DMS53 (cell line): ENCODE results near the gene TNFSF4.
A peak's percentile ranks its signal among the peaks of the same experiment; 100 is the strongest.
"Not testable (repeated sequence)": the region's sequence is repeated elsewhere in the genome, so short reads cannot be mapped to it uniquely, and the experiment has no call there.

Source experiments
- DNase-seq: peaks from one replicate; lab custom pipeline; 2025; lab: John Stamatoyannopoulos, UW

TNFSF4 gene, protein sequence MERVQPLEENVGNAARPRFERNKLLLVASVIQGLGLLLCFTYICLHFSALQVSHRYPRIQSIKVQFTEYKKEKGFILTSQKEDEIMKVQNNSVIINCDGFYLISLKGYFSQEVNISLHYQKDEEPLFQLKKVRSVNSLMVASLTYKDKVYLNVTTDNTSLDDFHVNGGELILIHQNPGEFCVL

DNA sequence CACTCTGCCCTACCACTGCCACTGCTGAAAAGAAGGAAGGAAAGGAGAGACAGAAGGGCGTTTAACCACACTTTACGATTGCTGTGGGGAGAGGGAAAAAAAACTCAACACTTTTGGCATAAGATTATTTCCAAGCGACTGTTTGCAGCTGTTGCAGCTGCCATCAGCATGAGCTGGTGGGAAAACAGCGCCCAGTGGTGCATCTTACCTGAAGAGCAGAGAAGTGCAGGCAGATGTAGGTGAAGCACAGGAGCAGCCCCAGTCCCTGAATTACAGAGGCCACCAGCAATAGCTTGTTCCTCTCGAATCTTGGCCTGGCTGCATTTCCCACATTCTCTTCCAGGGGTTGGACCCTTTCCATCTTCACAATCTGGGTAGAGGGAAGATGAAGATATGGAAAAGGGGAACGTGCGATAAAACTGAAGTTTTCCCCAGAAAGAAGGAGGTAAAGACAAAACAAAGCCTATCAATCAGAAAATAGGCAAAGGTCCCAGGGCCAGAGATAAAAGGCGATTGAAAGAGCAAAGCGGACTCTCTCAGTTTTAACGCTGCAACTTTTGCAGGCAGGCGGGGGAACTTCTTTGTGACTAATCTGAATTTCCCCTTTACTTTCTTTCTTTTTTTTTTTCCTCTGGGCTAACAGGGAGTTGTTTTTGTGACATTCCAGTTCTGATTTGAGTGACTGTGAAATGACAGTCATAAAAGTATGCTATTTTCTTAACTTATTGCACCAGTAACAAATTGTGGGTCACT lies at the start of gene TNFSF4:
Gene TNFSF4 (minus strand): TSS at position 516 of the 753 bp plus-strand sequence. CDS start 155 bp downstream, at position 361.
- DNase-seq, result no peak

GRCh38 chr1:173255214-173255813 lies 48.2 kb upstream of the TNFSF4 start:
- peak; percentile 61 for DNase-seq

GRCh38 chr1:173253046-173253445 lies 45.9 kb upstream of the TNFSF4 start:
- DNase-seq, result no peak

GRCh38 chr1:173249349-173249748 lies 42.2 kb upstream of the TNFSF4 start:
- no peak for DNase-seq

- DNase-seq, result no peak
Observed at GRCh38 chr1:173248247-173248940, 41.3 kb upstream of the TNFSF4 start.

DNA sequence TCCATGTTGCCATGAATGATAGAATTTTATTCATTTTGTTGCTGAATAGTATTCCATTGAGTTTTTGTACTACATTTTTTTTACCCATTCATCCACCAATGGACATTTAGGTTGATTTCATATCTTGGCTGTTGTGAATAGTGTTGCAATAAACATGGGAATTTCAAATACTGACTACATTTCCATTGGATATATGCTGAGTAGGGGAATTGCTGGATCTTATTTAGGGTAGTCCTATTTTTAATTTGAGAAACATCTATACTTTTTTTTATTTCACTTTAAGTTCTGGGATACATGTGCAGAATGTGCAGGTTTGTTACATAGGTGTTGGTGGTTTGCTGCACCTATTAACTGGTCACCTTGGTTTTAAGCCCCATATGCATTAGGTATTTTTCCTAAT lies 38.8 kb upstream of the TNFSF4 start:
- DNase-seq, result no peak

- no peak for DNase-seq
Observed at GRCh38 chr1:173243300-173243699, 36.2 kb upstream of the TNFSF4 start.

GRCh38 chr1:173241528-173242347 lies 34.6 kb upstream of the TNFSF4 start:
- DNase-seq, result no peak

DNA sequence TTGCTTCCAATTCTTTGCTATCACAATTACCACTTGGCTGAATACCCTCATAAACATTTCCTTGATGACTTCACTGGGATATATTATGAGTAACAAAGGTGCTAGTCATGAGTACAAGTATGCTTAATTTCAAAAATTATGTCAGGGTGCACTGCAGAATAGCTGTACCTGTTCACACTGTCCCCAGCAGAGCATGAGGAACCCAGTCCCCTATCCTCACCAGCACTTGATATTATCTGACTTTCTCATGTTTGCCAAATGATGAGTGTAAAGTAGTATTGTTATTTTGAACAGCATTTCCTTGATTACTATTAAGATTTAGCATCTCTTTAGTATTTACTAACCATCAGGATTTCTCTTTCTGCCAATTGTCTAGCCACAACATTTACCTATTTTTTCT lies 33.5 kb upstream of the TNFSF4 start:
- no peak for DNase-seq

GRCh38 chr1:173239058-173239457 lies 31.9 kb upstream of the TNFSF4 start:
- no peak for DNase-seq

DNA sequence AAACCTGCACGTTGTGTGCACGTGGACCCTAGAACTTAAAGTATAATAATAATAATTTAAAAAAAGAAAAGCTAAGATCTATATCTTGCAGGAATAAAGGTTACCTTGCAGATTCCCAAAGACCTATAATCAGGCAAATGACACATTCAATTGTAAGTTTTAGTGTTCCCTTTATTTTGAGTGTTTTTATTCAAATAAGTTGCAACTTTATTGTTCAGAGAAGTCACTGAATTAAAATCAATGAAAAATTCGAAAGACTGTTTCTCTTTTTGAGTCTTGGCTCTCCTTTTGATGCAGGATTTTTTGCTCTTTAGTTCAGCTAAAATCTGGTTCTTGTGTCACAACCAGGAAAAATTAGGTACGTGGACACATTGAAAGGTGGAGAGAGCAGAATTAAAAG lies 27.8 kb upstream of the TNFSF4 start:
- no peak for DNase-seq

- not testable (repeated sequence) for DNase-seq
Observed at GRCh38 chr1:173234434-173234833, 27.3 kb upstream of the TNFSF4 start.

DNA sequence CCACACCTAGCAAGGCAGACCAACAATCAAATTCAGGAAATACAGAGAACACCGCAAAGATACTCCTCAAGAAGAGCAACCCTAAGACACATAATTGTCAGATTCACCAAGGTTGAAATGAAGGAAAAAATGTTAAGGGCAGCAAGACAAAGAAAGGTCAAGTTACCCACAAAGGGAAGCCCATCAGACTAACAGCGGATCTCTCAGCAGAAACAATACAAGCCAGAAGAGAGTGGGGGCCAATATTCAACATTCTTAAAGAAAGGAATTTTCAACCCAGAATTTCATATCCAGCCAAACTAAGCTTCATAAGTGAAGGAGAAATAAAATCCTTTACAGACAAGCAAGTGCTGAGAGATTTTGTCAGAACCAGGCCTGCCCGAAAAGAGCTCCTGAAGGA lies 21.9 kb upstream of the TNFSF4 start:
- DNase-seq, result not testable (repeated sequence)

DNA sequence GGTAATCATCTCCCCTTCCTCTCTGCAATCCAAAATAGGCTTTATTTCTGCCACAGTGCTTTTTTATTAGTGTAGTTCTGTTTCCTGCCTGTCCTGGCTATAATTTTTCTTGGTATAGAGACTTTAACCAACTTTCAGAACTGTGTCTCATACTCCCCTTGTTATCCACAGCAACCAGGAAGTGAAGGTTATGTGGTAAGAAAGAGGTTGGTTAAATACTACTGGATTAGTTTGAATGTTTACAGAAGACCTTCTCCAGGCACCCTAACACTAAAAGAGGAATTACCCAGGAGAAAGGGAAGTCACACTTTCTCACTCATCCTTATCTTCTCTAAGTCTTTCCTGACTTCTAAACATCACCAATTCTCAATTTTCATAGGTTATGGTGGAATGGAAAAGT lies 17.8 kb upstream of the TNFSF4 start:
- DNase-seq, result no peak

DNA sequence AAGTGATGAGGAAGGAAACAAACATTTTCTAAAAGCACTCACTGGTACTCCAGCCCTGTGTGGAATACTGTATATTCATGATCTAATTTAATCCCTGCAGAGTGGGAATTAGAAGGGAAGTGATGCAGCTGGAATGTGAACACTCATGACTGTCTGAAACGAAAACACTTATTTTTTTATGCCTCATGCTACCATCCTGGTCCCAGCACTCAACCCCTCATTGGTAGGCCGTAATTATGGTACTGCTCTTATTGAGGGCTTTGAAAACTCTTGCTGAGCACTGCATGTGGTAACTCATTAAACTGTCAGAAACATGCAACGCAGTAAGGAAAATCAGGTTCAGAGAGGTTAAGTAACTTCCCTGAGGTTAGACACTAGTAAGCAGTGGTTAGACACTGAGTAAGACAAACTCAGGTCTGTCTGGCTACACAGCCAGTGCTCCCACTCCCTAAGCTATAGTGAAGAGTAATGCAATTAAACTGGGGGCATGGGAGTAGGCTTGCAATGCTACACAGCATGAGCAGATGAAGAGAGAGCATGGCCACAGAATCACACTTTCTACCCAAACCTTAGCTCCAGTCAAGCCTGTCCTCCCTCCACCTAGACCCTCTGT lies 17.3 kb upstream of the TNFSF4 start:
- no peak for DNase-seq

DNA sequence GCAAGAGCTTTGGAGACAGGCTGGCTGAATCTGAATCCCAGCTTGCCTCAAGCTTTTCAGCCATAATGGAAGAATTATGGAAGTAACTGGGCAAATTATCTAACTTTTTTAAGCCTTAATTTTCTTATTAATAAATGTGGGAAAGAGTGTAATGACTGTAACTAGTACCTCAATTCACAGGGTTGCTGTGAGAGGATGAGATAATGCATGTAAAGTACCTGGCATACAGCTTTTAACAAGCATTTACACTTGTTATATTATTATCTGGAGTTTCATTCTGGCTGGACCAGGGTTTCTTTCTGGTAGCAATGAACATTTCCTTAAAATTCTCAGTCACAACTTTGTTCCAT lies 15.9 kb upstream of the TNFSF4 start:
- no peak for DNase-seq

DNA sequence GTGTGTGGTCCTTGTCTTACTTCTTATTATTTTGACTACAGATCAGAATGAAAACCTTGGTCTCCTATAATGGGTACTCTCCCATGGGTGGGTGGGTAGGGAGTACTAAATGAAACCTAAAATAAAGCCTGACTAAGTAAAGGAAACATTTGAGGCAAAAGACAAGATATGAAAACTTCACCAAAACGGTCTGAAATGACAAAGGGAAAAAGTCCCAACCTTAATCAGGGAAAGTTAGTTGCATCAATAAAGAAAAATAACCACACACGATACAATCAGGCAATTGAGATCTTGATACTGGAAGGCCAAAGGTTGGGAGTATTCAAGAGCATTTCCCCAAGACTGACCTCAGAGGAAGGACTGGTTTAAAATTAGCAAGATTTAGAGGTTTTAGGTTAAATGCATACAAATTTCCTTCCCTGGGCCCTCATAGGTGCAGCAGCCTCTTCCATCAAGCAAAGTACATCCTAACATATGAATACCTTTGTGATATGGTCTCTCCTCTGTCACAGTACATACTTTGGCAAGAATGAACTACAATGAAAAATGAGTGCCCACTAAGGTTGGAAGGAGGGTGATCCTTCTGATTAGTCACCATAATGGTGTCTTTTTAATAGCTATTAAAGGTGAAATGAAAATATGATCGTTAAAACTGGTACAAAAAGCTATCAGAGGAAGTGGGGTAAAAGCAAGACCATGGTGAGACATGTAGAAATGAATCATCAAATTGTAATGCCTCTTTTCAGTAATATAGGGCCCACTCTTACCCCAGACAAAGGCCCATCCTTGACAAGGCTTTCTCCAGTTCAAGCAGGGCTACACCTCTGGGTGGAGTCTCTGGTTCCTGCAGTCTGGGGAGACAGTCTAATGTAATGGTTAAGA lies 15.3 kb upstream of the TNFSF4 start:
- DNase-seq, result no peak

- no peak for DNase-seq
Observed at GRCh38 chr1:173220157-173220556, 13.0 kb upstream of the TNFSF4 start.

DNA sequence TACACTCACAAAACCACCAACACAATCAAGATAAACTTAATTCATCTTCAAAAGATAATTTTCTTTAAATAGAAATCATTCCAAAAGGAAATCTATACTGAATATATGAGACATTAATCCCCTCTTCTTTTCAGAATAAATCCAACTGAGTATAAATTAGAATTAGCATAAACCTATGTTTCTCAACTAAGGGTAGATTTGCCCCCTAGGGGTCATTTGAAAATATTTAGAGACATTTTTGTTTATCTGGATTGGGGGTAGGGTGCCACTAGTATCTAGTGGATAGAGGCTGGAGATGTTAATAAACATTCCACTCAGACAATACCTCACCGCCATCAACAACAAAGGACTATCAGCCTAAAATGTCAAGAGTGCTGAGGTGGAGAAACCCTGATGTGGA lies 6.5 kb upstream of the TNFSF4 start:
- peak; percentile 11 for DNase-seq

DNA sequence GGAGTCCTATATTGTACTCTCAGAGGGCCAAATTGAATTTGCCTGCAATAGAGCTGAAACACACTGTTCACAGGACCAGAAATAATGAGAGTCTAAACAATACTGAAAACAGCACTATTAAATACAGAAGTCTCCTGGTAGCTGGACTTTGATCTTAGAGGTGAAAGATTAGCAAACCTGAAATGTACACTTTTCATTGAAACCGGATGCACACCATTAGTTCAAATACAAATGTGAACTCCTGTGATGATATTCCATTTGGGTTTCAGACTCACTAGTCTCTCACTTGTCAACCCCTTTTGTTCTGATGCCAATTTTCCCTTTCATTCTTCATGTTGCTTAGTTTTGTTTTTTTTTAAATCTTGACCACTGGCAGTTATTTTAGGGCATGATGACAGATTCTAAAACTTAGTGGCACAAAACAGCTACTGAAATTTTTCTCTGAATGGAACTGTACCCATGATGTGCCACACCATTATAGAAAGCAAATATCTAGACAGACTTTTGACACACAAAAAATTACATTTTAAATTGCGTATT lies 5.9 kb upstream of the TNFSF4 start:
- DNase-seq, result peak; percentile 41
